SK-N-MC (cell line): ENCODE results near the gene PIGS.

Source experiments
- DNase-seq: peaks from one replicate; pipeline ENCODE4 v3.0.0-alpha.2; 2011; ENCODE audit warnings: low read depth, low spot score
- H3K27ac ChIP-seq: fragments of 200-600 bp; sonication (generic); 2 replicates; pipeline ENCODE4 v1.5.1; 2016; ENCODE audit warnings: mixed run types
- H3K36me3 ChIP-seq: fragments of 200-600 bp; sonication (generic); 2 replicates; pipeline ENCODE4 v1.6.1; 2017; ENCODE audit warnings: antibody characterized with exemption, low read length, mixed read lengths; ENCODE audit not compliant: insufficient read depth
- H3K4me3 ChIP-seq: fragments of 200-600 bp; sonication (generic); 2 replicates; pipeline ENCODE4 v1.5.1; 2016
- H3K9ac ChIP-seq: fragments of 200-600 bp; sonication (generic); 2 replicates; pipeline ENCODE4 v1.8.0; 2017; ENCODE audit warnings: mixed run types, mixed read lengths; ENCODE audit not compliant: insufficient read length
- H3K9me3 ChIP-seq: fragments of 200-600 bp; sonication (generic); 2 replicates; pipeline ENCODE4 v1.6.1; 2017; ENCODE audit warnings: low read depth, mild to moderate bottlenecking, antibody characterized with exemption, low read length, moderate library complexity, mixed read lengths
- EZH2 ChIP-seq: fragments of 200-600 bp; sonication (generic); IDR thresholded peaks from one replicate; pipeline ENCODE4 v1.6.1; 2017; ENCODE audit warnings: antibody characterized with exemption
- FOXP2 ChIP-seq: optimal IDR thresholded peaks from 2 replicates; pipeline ENCODE3; 2011; ENCODE audit warnings: mild to moderate bottlenecking, moderate library complexity; ENCODE audit not compliant: insufficient read depth; ENCODE audit errors: extremely low read length, control extremely low read depth
- POLR2AphosphoS5 ChIP-seq: IDR thresholded peaks from 2 replicates; pipeline ENCODE4 v1.6.1; 2012; ENCODE audit warnings: mild to moderate bottlenecking, low read depth, low read length, borderline replicate concordance

PIGS gene

GRCh38 chr17:28530926-28531325 is 40.4 kb downstream of the PIGS start:
- DNase-seq = no peak
- TF ChIP-seq POLR2AphosphoS5 = no peak
- H3K9me3 ChIP-seq = no peaks in the 10 kb centered on the region
- H3K27ac ChIP-seq = no peak overlapping the region
- H3K36me3 ChIP-seq = no peaks in the 10 kb centered on the region
- H3K9ac ChIP-seq = no peak overlapping the region
- H3K4me3 ChIP-seq = no peak overlapping the region

GRCh38 chr17:28530250-28530649 is 41.1 kb downstream of the PIGS start:
- Histone ChIP-seq H3K9me3 (no peaks in the 10 kb centered on the region), H3K36me3 (no peaks in the 10 kb centered on the region), H3K27ac (no peak overlapping the region), H3K9ac (no peak overlapping the region), H3K4me3 (no peak overlapping the region)
- no peak for TF ChIP-seq POLR2AphosphoS5
- TF ChIP-seq EZH2 = no peak
- TF ChIP-seq FOXP2 = no peak
- no peak for DNase-seq

GRCh38 chr17:28529013-28529400 is 42.3 kb downstream of the PIGS start:
- no peaks in the 10 kb centered on the region for H3K9me3 ChIP-seq
- H3K4me3 ChIP-seq = no peak overlapping the region
- no peak overlapping the region for H3K27ac ChIP-seq
- TF ChIP-seq FOXP2 (no peak), POLR2AphosphoS5 (no peak), EZH2 (no peak)
- no peak overlapping the region for H3K9ac ChIP-seq
- no peak for DNase-seq
- no peaks in the 10 kb centered on the region for H3K36me3 ChIP-seq

GRCh38 chr17:28528327-28529012 is 42.9 kb downstream of the PIGS start:
- no peak for DNase-seq
- no peaks in the 10 kb centered on the region for H3K36me3 ChIP-seq
- no peak overlapping the region for H3K27ac ChIP-seq
- no peaks in the 10 kb centered on the region for H3K9me3 ChIP-seq
- H3K9ac ChIP-seq = no peak overlapping the region
- TF ChIP-seq FOXP2 (no peak), POLR2AphosphoS5 (no peak), EZH2 (no peak)
- no peak overlapping the region for H3K4me3 ChIP-seq

- no peak overlapping the region for H3K4me3 ChIP-seq
- no peaks in the 10 kb centered on the region for H3K9me3 ChIP-seq
- no peaks in the 10 kb centered on the region for H3K36me3 ChIP-seq
- TF ChIP-seq EZH2 (no peak), POLR2AphosphoS5 (no peak), FOXP2 (no peak)
- DNase-seq = no peak
- H3K27ac ChIP-seq = no peak overlapping the region
- H3K9ac ChIP-seq = no peak overlapping the region
These were observed 43.5 kb downstream of the PIGS start for GRCh38 chr17:28527859-28528258.

GRCh38 chr17:28527181-28527681 is 44.1 kb downstream of the PIGS start:
- no peak overlapping the region for H3K9ac ChIP-seq
- H3K36me3 ChIP-seq = no peaks in the 10 kb centered on the region
- DNase-seq = no peak
- H3K27ac ChIP-seq = no peak overlapping the region
- H3K9me3 ChIP-seq = no peaks in the 10 kb centered on the region
- TF ChIP-seq POLR2AphosphoS5 = no peak
- no peak for TF ChIP-seq FOXP2
- no peak for TF ChIP-seq EZH2
- no peak overlapping the region for H3K4me3 ChIP-seq

- no peak overlapping the region for H3K9ac ChIP-seq
These were observed 44.9 kb downstream of the PIGS start for GRCh38 chr17:28526381-28526780.

GRCh38 chr17:28524476-28525424 is 46.6 kb downstream of the PIGS start:
- Histone ChIP-seq H3K27ac (no peak overlapping the region), H3K36me3 (no peaks in the 10 kb centered on the region), H3K9me3 (no peaks in the 10 kb centered on the region), H3K4me3 (no peak overlapping the region), H3K9ac (no peak overlapping the region)
- TF ChIP-seq POLR2AphosphoS5 (no peak), FOXP2 (no peak), EZH2 (no peak)
- no peak for DNase-seq

More at GRCh38 chr17:28526381-28526780, 44.9 kb downstream of the PIGS start:
- TF ChIP-seq POLR2AphosphoS5 (no peak), FOXP2 (no peak), EZH2 (no peak)
- no peak for DNase-seq
- Histone ChIP-seq H3K27ac (no peak overlapping the region), H3K4me3 (no peak overlapping the region), H3K9me3 (no peaks in the 10 kb centered on the region), H3K36me3 (no peaks in the 10 kb centered on the region)

- H3K27ac ChIP-seq = no peak overlapping the region
- H3K9me3 ChIP-seq = no peaks in the 10 kb centered on the region
- H3K9ac ChIP-seq = no peak overlapping the region
- H3K4me3 ChIP-seq = no peak overlapping the region
- TF ChIP-seq POLR2AphosphoS5 = no peak
- no peak for TF ChIP-seq FOXP2
- TF ChIP-seq EZH2 = no peak
- no peak for DNase-seq
- no peaks in the 10 kb centered on the region for H3K36me3 ChIP-seq
These were observed 47.4 kb downstream of the PIGS start for GRCh38 chr17:28523876-28524275.
